Hair follicular keratinocyte (primary cell): ENCODE measurements around the gene SIKE1. TPM values are rescaled to one million over a fixed set of nuclear protein-coding genes. Genes with fewer than 3 reads are reported as not detected.

Source experiments
- total RNA-seq: library from RNA; depleted of rRNA; stranded (reverse); fragments of >200 nt; gene quantifications from 2 replicates; pipeline ENCODE4 v1.2.3, GENCODE V29; 2015

SIKE1 gene
- total RNA-seq: 38.7 and 75.5 TPM in 2 replicates

GRCh38 chr1:114780344-114781226, at the start of gene SIKE1:
Gene SIKE1, minus strand, starts transcription at chr1:114780685. Its CDS starts 78 bp downstream, at chr1:114780607.

GRCh38 chr1:114757455-114758255, 22.8 kb downstream of the SIKE1 start, which contains the start of gene CSDE1:
Gene CSDE1, minus strand, starts transcription at chr1:114757984. Its CDS starts 18,094 bp downstream, at chr1:114739890.

Other genes with a start within 250 kb of the SIKE1 start
- 35.8 and 44.3 TPM in 2 replicates for gene BCAS2, start 199.1 kb downstream of the SIKE1 start, total RNA-seq
- gene DENND2C, start 110.6 kb downstream of the SIKE1 start, total RNA-seq: 6.2 and 9.2 TPM in 2 replicates
- gene AMPD1, start 85.1 kb downstream of the SIKE1 start, total RNA-seq: not detected in 2 replicates
- 54.1 and 58.5 TPM in 2 replicates for gene NRAS, start 63.9 kb downstream of the SIKE1 start, total RNA-seq
- gene CSDE1, start 22.7 kb downstream of the SIKE1 start, total RNA-seq: 311 and 386 TPM in 2 replicates
- under 0.01 TPM in 1 of 2 replicates, not detected in the other for gene SYCP1, start 74.2 kb upstream of the SIKE1 start, total RNA-seq
- gene TSHB, start 249.1 kb upstream of the SIKE1 start, total RNA-seq: not detected in 2 replicates